Measurements from ENCODE around the gene PARP8.
"Not testable (repeated sequence)": the region's sequence is repeated elsewhere in the genome, so short reads cannot be mapped to it uniquely, and the experiment has no call there.

PARP8 gene

DNA sequence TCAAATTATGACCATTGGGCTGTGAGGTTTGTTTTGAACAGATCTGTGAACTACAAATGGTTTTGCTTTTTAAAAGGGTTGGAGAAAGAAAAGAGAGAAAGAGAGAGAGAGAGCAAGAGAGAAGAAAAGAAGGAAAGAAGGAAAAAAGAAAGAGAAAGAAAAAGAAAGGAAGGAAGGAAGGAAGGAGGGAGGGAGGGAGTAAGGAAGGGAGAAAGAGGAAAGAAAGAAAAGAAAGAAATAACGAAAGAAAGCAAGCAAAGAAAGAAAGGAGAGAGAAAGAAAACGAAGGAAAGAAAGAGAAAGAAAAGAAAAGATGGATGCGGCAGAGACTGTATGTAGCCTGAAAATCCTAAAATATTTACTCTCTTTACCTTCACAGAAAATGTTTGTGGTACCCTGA lies 104.0 kb downstream of the PARP8 start:
- DNase-seq, result no peak

DNA sequence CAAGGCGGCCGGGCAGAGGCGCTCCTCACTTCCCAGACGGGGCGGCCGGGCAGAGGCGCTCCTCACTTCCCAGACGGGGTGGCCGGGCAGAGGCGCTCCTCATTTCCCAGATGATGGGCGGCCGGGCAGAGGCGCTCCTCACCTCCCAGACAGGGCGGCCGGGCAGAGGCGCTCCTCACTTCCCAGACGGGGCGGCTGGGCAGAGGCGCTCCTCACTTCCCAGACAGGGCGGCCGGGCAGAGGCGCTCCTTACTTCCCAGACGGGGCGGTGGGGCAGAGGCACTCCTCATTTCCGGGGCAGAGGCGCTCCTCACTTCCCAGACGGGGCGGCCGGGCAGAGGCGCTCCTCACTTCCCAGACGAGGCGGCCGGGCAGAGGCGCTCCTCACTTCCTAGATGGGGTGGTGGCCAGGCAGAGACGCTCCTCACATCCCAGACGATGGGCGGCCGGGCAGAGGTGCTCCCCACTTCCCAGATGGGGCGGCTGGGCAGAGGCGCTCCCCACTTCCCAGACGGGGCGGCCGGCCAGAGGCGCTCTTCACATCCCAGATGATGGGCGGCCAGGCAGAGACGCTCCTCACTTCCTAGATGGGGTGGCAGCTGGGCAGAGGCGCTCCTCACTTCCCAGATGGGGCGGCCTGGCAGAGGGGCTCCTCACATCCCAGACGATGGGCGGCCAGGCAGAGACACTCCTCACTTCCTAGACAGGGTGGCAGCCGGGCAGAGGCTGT lies 108.2 kb downstream of the PARP8 start:
- not testable (repeated sequence) for DNase-seq

DNA sequence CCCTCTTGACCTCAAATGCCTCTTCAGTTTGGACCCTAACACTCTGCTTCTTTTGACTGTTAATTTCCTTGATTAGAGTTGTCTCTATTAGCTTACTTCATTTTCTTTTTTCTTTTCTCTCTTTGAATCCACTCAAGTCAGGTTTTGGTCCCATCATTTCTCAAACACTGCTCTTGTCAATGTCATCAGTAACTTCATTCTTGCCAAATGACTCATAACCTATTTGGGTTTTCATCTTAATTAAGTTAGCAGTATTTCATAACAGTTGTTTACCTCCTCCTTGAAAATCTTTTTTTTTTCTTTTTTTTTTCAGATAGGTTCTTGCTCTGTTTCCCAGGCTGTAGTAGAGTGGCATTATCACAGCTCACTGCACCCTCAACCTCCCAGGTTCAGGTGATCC lies 119.6 kb downstream of the PARP8 start:
- no peak for DNase-seq

DNA sequence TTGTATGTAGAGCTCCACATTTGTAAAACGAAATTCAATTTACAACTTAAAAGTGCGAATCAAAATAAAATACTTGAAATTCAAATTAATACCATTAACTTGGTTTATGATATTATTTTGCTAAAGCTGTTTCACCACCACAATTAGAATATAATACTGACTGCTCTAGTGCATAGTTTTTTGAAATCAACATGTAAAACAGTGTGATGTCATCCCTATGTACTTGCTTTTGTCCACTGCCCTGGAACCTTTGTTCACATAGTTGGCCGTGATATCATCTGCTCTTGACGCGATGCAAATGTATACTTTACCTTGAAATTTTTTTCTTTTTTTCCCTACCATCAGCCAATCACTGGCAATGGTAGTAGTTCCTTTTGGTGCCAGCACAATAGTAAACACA lies 125.4 kb downstream of the PARP8 start:
- DNase-seq, result no peak

DNA sequence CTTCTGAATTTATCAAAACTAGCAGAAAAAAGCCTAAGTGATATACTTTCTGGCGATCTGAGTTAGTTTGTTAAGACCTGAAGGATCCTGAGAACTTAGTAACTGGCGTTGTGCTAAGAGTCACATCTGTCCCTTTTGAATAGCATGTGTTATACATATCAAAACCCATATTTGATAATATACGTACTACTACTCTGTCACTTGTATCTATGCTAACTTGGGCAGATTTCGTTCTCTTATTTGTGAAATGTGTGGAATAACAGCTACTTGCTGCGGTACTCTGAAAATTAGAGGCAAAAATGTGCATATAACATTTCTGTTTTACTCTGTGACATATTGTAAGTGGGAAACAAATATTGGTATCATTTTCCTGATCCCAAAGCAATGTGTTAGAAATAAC lies 126.4 kb downstream of the PARP8 start:
- no peak for DNase-seq

DNA sequence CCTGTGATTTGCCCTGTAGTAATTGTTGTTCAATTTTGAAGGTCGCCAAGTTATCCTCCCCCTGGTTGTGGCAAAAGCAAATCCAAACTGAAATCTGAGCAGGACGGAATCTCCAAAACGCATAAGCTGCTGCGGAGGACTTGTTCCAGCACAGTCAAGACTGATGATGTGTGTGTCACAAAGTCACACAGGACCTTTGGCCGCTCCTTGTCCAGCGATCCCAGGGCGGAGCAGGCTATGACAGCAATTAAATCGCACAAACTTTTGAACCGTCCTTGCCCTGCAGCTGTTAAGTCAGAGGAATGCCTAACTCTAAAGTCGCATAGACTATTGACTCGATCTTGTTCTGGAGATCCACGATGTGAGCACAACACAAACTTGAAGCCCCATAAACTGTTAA lies 128.4 kb downstream of the PARP8 start:
- DNase-seq, result no peak

DNA sequence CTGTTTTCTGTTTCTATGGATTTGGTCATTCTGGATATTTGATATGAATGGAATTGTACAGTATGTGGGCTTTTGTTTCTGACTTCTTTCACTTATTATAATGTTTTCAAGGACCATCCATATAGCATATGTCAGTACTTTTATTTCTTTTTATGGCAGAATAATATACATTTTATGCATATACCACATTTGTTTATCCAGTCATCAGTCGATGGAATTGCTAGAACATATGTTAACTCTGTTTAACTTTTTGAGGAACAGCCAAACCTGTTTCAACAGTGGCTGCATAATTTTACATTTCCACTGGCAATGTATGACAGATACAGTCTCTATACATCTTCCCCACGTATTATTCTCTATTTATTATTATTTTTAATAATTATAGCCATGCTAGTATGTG lies 131.6 kb downstream of the PARP8 start:
- DNase-seq, result no peak

DNA sequence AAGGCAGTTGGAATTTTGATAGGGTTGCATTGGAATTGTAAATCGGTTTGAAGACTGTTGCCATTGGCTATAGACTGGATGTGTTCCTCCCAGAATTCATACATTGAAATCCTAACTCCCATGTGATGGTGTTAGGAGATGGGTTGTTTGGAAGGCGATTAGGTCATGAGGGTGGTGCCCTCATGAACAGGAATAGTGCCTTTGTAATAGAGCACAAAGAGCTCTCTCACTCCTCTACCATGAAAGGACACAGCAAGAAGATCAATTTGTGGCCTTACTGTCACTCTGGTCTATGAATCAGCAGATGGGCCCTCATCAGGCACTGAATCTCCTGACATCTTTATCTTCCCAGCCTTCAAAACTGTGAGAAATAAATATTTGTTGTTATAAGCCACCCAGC lies 133.2 kb downstream of the PARP8 start:
- peak in 1 of 56 donors; percentile 1 for DNase-seq

DNA sequence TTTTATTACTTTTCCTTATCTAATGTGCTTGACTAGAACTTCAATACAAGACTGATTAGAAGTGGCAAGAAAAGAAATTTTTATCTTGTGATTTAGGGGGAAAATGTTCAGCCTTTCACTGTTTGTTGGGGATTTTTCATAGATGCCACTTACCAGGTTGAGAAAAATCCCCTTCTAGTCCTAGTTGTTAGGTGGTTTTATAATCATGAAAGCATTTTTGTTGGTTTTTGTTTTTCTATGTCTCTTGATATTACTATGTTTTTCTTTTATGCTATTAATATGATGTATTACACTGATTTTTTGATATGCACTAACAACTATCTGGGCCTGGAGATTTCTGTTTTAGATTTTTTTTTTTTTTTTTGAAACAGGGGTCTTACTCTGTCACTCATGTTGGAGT lies 134.0 kb downstream of the PARP8 start:
- no peak for DNase-seq

DNA sequence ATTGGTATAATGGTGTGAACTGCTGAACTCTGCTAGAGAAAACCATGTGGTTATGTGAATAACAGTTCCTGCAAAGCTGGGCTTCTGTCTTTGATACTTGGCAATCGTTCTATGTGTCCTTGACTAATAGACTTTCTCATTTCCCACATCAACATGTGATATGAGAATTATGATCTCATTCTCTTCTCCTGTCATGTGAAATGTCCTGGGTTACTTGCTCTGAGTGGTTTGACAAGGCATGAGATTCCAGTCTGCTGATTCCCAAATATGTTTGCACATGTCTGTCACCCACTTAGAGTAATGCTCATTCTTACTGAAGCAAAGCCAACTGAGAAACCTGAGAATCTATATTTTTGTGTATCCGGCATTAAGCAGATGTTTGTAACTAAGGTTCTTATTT lies 141.2 kb downstream of the PARP8 start:
- DNase-seq, result no peak

DNA sequence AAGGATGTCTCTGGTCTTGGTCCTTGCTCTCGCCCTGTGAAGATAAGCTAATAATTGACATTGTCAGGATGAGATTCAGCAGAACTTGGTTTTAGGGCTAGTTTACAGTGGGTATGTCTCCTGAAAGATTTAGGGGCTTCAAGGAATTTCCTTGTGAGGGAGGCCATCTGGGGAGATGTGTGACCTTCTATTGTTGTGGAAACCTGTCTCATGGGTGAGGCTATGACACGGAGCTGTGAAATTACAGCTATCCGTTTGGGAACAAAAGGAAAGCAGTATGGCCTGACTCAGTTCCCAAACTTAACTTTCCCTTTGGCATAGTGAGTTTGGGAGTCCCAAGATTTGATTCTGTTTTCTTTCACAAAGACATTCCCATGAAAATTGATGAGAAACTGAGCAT lies 142.0 kb downstream of the PARP8 start:
- DNase-seq, result no peak

DNA sequence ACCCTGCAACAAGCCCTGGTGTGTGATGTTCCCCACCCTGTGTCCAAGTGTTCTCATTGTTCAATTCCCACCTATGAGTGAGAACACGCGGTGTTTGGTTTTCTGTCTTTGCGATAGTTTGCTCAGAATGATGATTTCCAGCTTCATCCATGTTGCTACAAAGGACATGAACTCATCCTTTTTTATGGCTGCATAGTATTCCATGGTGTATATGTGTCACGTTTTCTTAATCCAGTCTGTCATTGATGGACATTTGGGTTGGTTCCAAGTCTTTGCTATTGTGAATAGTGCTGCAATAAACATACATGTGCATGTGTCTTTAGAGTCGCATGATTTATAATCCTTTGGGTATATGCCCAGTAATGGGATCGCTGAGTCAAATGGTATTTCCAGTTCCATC lies 145.3 kb downstream of the PARP8 start:
- not testable (repeated sequence) for DNase-seq

DNA sequence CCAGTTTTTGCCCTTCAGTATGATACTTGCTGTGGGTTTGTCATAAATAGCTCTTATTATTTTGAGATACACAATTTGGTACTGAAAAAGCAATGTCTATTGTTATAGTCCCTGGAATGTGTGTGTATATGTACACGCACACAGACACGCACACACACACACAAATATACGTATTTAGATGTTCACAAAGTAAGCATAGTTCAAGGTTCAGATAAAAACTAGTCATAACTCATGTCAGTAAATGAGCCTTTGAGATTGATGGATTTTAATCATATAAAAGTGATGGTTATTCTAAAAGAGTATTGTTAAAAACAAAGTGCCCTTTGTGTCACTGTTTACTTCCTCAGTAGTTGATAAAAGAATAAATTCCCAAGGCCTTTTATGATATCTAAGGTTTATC lies 147.3 kb downstream of the PARP8 start:
- no peak for DNase-seq

DNA sequence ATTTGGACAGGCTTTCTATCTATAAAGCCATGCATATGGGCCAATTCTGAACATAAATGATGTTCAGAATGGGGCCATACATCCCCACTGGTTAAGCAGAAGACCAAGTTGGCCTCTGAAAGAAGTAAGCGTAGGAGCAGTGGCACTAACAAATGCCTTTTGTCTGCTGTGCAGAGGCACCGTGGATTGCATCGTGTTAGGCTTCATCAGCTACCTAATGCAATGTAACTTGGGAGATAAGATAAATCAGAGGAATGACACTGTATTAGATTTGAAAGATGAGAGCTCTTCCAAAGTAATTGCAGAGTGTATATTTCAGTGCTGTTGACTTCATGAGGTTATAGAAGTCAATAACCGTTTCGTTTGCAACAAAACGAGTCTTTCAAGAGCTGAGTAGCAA lies 148.1 kb downstream of the PARP8 start:
- DNase-seq, result peak in 1 of 56 donors; percentile 1

DNA sequence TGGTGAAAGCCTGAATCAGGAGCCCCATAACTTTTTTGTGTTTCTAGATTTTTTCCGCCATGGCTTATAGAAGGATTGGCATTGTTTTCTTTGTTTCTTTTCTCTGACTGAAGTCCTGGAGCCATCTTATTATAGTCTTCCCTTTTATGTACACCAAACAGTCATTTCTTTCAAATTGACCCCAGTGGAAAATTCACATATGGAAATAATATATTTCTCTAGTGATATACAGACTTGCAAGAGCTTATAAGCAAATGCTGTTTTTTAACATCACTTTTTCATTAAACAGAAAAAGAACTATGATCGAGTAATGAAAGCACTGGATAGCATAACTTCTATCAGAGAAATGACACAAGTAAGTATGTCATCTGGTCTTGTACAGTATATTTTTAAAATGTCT lies 155.6 kb downstream of the PARP8 start:
- DNase-seq, result no peak

DNA sequence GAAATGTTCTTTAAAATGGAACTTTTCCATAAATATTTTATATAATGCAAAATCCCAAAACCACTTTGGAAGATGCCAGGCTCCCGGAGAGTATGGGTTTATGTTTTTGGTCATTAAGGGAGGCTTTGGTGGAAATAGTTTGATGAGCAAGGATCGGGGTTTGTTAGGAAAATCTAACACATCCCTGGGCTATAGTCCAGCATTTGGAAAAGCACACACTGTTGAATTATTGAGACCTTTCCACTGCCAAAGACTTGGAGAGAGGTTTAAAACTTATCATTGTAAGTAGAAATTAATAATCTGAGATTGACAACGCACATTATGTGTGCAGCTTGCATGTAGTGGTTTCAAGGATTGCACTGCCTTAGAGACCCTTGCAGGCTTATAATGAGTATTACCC lies 156.3 kb downstream of the PARP8 start:
- DNase-seq, result no peak

DNA sequence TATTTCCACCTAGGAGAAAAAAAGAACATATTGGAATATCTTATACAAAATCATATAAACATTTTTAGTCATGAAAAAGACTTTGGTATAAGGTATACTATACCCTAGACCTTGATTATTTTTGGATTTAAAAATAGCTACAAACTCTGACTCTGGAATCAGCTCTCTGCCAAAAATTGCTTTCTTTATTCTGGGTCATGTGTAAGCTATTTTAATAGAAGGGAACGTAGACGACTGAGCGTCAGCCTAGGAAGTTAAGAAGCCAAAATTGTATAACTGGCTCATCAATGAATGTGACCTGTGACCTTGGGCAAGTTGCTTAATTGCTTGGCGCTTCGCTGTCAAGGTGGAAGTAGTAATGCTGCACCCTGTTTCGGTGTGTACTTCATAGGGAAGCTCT lies 157.1 kb downstream of the PARP8 start:
- DNase-seq, result no peak

DNA sequence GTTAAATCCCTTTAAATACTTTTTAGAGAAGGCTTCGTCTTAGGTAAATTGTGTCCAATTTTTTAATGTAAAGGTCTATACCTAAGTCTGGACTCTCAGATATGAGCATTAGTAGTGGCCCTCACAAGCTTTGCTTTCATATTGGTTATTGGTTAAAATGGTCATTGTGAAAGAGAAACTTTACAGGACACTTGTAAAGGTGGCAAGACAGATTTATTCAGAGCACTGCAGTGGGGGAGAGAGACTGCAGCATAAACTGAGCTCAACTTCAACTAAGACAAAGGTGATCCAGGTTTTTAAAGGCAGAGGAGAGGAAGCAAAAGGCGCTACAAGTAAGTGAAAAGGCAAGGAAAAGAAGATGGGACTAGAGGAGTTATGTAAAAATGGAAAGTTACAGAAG lies 157.7 kb downstream of the PARP8 start:
- no peak for DNase-seq

DNA sequence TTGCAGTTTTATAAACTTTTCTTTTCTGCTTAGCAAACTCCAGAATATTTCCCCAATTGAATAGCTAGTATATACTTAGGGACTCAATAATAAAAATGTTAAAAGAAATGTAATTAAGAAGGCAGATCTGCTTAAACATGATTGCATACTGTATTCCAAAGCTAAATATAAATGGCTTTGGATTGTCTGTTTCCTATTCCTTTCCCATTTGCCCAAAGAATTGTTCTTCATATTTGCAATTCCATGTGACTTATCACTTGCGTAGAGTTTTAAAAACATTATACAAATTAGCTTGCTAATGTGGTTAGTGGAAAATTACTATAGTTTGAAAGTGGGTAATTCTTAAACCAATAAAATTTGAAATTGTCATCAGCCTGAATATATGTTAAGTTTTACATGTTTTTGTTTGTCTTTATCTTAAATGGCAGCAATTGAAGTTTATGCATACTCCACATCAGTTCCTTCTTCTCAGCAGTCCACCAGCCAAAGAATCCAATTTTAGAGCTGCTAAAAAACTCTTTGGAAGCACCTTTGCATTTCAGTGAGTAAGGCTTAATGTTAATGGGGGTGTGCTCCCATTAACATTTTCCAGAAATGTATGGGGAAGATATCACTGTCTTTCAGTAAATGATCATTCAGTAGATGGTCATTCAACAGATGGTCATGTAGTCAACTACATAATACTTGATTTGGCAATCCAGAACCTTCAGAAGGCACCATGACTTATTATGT lies 161.2 kb downstream of the PARP8 start:
- DNase-seq, result no peak

DNA sequence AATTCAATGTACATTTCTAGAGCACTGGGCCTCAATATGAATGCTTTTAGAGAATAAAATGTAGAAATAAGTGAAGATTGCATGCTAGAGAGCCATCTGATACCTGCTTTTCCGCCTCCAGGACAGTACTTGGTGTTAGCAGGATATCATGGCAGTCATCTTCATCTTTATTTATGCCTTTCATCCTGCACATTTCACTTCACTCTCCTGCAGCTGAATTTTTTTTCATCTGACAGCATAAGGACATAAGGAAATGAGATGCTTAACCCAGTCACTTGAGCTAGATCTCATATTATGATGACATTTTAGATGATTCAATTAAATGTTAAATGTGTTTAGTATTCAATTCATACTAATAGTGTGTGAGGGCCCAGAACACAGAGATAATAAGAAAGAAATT lies 162.6 kb downstream of the PARP8 start:
- no peak for DNase-seq

DNA sequence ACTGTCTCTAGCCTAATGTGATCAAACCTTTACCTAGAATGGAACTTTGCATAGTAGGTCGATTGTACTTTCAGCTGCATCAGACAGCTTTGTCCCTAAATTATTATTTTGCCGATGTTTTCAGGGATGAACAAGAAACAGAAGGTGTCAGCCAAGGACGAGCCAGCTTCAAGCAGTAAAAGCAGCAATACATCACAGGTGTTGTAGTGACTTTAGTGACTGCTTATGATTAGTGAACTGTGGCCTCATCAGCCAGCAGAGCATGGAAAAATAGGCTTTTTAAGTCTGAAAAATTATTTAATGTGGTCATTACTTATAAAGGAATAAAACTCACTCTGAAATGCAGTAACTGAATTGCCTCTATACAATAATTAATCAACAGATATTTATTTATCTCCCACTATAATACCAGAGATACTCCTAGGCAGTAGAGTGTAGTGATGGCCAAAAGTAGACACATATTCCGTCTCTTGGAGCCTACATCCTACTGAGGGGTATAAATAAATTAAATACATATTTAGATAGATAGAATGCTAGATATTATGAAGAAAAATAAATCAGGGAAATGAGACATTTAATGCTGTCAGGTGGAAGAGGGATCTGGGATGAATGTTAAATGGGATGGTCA lies 166.3 kb downstream of the PARP8 start:
- no peak for DNase-seq

DNA sequence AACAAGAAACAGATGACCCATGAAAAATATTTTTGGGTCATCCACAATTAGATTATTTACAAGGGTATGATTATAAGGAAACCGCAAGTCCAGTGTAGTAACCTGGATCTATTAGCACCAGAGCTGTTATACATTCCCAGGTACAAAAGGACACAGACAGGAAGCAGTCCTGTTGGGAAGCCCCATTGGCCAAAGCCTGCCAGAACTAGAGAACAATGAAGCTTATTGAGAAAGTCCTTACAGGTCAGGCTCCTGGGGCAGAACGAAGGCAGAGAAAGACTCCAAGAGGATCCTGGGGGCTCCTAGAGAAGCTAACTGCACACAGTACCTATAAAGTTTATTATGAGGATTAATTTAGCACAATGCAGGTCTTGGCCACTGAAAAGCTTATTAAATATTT lies 169.9 kb downstream of the PARP8 start:
- DNase-seq, result no peak

DNA sequence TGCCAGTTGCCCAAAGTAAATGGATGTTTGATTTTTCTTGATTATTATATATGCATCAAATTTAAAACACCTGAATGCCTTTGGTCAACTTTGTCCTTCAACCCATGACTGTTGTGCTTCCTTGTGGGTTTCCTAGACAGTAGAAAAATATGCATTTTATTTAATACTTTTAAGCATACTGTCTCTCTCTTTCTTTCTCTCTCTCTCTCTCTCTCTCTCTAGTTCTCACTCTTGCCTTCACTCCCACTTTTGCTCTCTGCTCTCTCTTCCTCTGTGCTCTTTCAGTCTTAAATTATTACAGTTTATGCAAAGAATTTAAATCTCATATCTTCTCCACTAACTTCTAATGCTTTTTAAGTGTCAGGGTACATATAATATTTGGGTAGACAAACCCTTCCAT lies 173.0 kb downstream of the PARP8 start:
- DNase-seq, result no peak
